Stimulated activated CD4-positive, alpha-beta T cell treated with anti-CD3 and anti-CD28 coated beads, Interleukin-4, amount 100 ng/mL, for 4 hours (primary cell): Measurements from ENCODE around the gene PRRX1.

ENCODE experiments used
- DNase-seq, 2 experiments: peaks; one replicate each; pipeline ENCODE4 v3.0.0-alpha.2; 2020

Gene PRRX1

GRCh38 chr1:170776777-170777176 lies 112.8 kb downstream of the PRRX1 start:
- no peak for DNase-seq
